ENCODE results near the gene CADM2.
"Not testable (repeated sequence)": the region's sequence is repeated elsewhere in the genome, so short reads cannot be mapped to it uniquely, and the experiment has no call there.

Gene CADM2

GRCh38 chr3:85697156-85697555 is 738.4 kb downstream of the CADM2 start:
- FAIRE-seq (no peak), DNase-seq (ENCODE audit: insufficient read length, low spot score) (no peak)
- no peak for TF ChIP-seq POLR2A (IDR thresholded peaks at IDR 0.05; ENCODE audit: low read depth, low read length)

GRCh38 chr3:85706130-85706529 is 747.3 kb downstream of the CADM2 start:
- DNase-seq (ENCODE audit: insufficient read length, low spot score) (no peak), FAIRE-seq (no peak)
- TF ChIP-seq POLR2A (IDR thresholded peaks at IDR 0.05; ENCODE audit: low read depth, low read length): no peak

- FAIRE-seq; DNase-seq (ENCODE audit: insufficient read length, low spot score): not testable (repeated sequence)
Observed at GRCh38 chr3:85708325-85708724, 749.5 kb downstream of the CADM2 start.

GRCh38 chr3:85709346-85709892 is 750.6 kb downstream of the CADM2 start:
- no peak for DNase-seq (ENCODE audit: insufficient read length, low spot score)
- FAIRE-seq: no peak
- no peak for TF ChIP-seq POLR2A (IDR thresholded peaks at IDR 0.05; ENCODE audit: low read depth, low read length)

GRCh38 chr3:85710490-85710889 is 751.7 kb downstream of the CADM2 start:
- FAIRE-seq (no peak), DNase-seq (ENCODE audit: insufficient read length, low spot score) (no peak)
- no peak for TF ChIP-seq POLR2A (IDR thresholded peaks at IDR 0.05; ENCODE audit: low read depth, low read length)

DNA sequence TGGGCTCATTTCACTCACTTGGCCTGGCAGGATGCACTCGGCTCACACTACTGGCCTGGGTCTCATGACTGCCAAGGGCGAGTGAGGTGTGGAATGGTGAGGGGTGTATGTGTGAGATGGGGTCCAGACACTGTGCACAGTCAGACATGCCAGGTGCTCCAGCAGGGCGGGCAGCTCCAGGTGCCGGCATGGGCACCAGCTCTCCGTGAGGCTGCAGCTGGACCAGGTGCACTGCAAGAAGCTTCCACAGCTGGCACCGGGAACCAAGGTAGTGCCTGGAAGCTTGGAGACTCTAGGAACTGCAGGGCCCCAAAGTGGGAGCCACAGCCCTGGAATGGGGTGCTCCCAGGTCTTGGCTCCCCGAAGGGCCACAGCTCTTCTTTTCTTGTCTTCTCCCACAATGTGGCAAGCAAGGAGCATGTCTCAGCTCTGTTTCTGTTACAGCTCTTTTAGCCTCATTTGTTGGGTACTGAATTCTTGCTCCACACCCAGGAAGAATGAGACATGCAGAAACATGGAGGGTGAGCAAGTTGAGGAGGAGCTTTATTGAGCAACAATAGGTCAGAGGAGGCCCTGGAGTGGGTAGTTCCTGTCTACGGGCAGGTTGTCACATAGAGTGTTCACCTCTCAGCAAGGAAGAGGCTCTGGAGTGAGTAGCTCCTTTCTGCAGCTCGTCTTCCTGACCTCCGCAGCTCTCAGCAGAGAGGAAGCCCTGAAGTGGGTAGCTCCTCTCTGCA is 762.8 kb downstream of the CADM2 start:
- no peak for TF ChIP-seq POLR2A (IDR thresholded peaks at IDR 0.05; ENCODE audit: low read depth, low read length)
- DNase-seq (ENCODE audit: insufficient read length, low spot score) (no peak), FAIRE-seq (no peak)

- no peak for FAIRE-seq
- TF ChIP-seq POLR2A (IDR thresholded peaks at IDR 0.05; ENCODE audit: low read depth, low read length): no peak
- DNase-seq (ENCODE audit: insufficient read length, low spot score): no peak
Observed at GRCh38 chr3:85725809-85726208, 767.0 kb downstream of the CADM2 start.

DNA sequence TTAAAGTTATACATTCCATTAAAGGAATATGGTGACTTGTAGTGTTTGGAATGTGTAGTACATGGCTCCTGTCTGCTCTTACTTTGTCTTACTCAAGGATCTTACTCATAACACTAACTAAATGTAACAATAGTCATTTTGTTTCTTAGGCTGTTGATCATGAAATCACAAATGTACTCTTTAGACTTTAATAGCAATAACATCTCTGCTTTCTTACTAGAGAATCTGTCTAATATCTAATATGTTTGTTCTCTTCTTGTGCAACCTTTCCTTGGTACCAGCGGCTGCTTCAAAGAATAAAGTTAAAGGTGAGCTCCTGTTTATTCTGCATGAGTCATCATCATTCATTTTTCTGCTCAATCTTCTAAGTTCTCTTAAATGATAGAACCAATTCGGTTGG is 767.5 kb downstream of the CADM2 start:
- DNase-seq (ENCODE audit: insufficient read length, low spot score) (no peak), FAIRE-seq (no peak)
- no peak for TF ChIP-seq POLR2A (IDR thresholded peaks at IDR 0.05; ENCODE audit: low read depth, low read length)

- no peak for TF ChIP-seq POLR2A (IDR thresholded peaks at IDR 0.05; ENCODE audit: low read depth, low read length)
- FAIRE-seq: no peak
- no peak for DNase-seq (ENCODE audit: insufficient read length, low spot score)
Observed at GRCh38 chr3:85737846-85738245, 779.1 kb downstream of the CADM2 start.

GRCh38 chr3:85740561-85740960 is 781.8 kb downstream of the CADM2 start:
- no peak for TF ChIP-seq POLR2A (IDR thresholded peaks at IDR 0.05; ENCODE audit: low read depth, low read length)
- DNase-seq (ENCODE audit: insufficient read length, low spot score) (no peak), FAIRE-seq (no peak)

GRCh38 chr3:85758442-85758841 is 799.7 kb downstream of the CADM2 start:
- FAIRE-seq: no peak
- TF ChIP-seq POLR2A (IDR thresholded peaks at IDR 0.05; ENCODE audit: low read depth, low read length): no peak
- no peak for DNase-seq (ENCODE audit: insufficient read length, low spot score)

DNA sequence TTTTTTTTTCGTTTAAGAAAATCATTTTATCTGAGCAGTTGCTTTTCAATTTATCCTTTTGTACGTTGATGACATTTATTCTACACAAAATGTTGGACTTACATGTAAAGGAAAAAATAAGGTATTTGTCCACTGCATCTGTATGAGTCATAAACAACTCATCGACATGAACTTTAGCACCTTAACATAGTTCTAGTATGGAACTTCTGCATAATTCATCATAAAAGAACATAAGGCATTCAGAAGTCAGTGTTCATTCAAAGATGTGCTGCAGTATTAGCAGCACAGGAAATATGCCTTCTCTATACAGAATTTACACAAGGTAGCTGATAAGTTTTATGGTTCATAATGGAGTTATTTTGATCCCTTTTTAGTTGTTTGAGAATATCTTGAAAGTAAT is 801.6 kb downstream of the CADM2 start:
- DNase-seq (ENCODE audit: insufficient read length, low spot score) (no peak), FAIRE-seq (no peak)
- no peak for TF ChIP-seq POLR2A (IDR thresholded peaks at IDR 0.05; ENCODE audit: low read depth, low read length)

GRCh38 chr3:85780806-85781205 is 822.0 kb downstream of the CADM2 start:
- DNase-seq (ENCODE audit: insufficient read length, low spot score) (no peak), FAIRE-seq (no peak)
- TF ChIP-seq POLR2A (IDR thresholded peaks at IDR 0.05; ENCODE audit: low read depth, low read length): no peak

DNA sequence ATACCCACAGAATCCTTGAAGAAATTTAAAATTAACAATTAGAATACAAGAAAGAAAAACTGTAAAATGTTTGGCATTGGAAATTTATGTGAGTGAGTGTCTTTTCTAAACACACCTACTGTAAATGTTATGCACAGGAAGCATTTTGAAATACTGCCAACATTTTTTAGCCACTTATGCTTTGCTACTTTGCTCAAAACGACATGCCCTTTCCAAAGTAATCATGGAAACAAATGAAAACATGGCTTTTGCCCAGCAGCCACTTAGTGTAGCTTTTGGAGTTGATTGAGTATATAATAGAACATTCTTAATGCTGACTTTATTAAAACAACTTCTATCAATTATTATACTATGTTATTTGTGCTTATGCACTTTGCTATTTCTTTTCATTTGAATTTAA is 823.0 kb downstream of the CADM2 start:
- FAIRE-seq (no peak), DNase-seq (ENCODE audit: insufficient read length, low spot score) (no peak)
- no peak for TF ChIP-seq POLR2A (IDR thresholded peaks at IDR 0.05; ENCODE audit: low read depth, low read length)

GRCh38 chr3:85783291-85783690 is 824.5 kb downstream of the CADM2 start:
- DNase-seq (ENCODE audit: insufficient read length, low spot score): no peak
- no peak for FAIRE-seq
- TF ChIP-seq POLR2A (IDR thresholded peaks at IDR 0.05; ENCODE audit: low read depth, low read length): no peak

All from H54 (cell line).